GM18498 (cell line): ENCODE results near the gene PPP1R15B.

Experiments used
- ATAC-seq: cut with Tn5 transposase; IDR thresholded peaks from one replicate; pipeline ENCODE4 v1.9.1; 2021; ENCODE audit warnings: mild to moderate bottlenecking, moderate library complexity; ENCODE audit not compliant: unreplicated experiment

The PPP1R15B gene

GRCh38 chr1:204445860-204446412 lies 34.3 kb upstream of the PPP1R15B start:
- ATAC-seq, result no peak

DNA sequence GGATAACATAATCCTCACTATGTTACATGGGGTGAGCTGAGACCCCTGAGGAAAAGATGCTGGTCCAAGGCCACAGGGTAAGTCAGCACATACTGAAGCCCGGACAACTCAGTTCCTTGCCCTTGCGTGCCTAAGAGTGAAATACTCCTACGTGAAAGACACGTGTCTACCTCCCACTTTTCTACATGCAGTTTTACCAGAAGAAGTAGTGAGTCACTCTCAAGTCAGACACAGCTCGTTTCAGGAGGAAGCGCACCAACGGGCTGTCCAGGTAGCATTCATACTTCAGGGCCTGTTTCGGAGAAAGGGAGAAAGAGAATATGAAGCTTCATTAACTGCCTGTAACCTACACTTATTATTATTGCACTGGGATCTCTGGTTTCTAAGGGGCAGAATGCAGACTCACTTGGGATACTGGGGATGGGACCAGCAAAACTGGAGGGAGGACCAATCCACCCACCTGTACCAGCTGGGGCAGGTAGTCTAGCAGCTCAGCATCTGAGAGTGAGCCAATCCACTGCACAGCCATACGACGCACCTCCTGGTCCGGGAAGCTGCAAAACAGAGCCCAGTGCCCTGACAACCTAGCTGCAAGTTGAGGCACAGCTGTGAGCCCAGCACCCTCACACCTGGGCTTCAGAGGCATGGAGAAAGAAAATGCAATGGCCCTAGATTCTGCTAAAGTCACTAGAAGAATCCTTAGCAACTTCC lies 32.4 kb upstream of the PPP1R15B start:
- ATAC-seq, result no peak

DNA sequence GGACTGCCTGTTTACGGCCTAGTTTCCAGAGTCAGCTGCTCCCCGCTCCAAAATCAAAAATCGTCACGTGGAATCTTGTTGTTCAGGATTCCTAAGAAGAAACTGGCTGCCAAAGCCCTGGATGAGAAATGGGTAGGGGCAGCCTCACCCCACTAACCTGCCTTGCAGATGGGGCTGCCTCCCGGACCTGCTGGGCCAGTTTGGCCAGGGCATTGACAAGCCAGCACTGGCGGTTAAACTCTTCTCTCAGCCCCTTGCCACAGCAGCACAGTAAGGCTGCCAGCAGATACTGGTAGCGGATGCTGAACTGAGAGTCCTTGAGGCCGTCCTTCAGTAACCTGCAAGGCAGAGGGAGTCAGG lies 31.6 kb upstream of the PPP1R15B start:
- no peak for ATAC-seq

- ATAC-seq, result no peak
Measured at GRCh38 chr1:204442376-204443259, 31.0 kb upstream of the PPP1R15B start.

DNA sequence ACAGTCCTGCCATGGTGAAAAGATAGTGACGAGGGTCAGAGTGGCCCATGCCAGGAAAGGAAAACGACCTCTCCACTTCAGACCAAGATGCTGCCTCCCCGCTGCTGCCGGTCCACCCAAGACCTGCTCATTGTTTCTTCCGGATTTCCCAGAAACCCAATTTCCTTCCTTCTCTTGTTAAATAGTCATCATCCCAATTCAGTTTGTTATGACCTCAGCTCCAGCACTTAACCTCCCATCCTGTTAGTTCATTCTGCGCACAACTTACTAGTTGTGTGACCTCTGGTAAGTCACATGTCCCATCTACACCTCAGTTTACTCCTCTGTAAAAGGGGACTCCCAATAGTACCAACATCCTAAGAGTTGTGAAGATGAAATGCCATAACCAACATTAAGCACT lies 29.9 kb upstream of the PPP1R15B start:
- no peak for ATAC-seq

GRCh38 chr1:204439621-204440375 lies 28.2 kb upstream of the PPP1R15B start:
- no peak for ATAC-seq

GRCh38 chr1:204438628-204439027 lies 27.0 kb upstream of the PPP1R15B start:
- ATAC-seq, result no peak

GRCh38 chr1:204437796-204438570 lies 26.4 kb upstream of the PPP1R15B start:
- ATAC-seq, result no peak

DNA sequence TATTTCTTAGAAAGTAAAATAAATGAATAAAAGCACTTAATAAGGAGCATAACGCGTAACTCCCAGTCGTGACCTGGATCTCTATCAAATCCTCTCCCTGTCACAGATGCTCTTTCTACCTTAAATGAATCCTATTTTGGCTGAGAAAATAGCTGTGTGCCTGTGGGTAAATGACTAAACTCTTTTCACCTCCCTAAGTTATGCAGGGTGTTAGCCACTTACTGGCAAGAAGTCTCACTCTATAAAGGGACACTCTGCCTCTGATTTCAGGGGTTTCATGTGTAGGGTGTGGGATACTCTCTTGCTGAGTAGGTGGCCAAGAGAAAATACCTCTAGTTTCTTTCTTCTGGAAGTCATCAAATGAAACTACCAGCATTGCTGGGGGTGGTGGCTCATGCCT lies 24.3 kb upstream of the PPP1R15B start:
- ATAC-seq, result no peak

GRCh38 chr1:204435381-204435831 lies 23.8 kb upstream of the PPP1R15B start:
- no peak for ATAC-seq

DNA sequence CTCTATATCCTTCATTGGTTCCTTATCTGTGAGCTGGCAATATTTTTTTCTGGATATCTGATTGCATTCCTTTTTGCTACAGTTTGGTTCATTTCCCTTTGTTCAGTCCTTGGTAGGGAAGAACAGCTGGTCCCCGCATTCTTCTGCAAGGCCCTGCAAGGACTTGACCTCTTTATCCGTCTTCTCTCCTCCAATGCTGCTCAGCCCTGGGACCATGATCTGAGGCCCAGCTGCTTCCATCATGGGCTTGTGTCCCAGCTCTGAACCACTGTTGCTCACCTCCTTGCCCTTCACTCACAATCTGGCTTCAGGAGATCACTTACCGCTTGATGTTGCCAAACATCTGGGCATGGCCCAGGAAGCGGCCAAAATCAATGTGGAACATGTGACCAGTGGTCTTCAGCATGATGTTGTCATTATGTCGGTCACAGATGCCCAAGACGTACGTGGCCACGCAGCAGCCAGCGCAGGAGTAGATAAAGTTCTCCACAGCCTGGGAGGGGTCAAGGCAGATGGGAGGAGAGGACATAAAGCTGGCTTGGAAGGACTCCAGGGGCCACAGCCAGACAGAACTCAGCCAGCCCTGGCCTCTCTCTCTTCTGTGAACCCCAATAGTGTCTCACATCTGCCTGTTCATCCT lies 22.6 kb upstream of the PPP1R15B start:
- ATAC-seq, result no peak

- no peak for ATAC-seq
Measured at GRCh38 chr1:204432708-204433107, 21.1 kb upstream of the PPP1R15B start.

- no peak for ATAC-seq
Measured at GRCh38 chr1:204431310-204432184, 19.9 kb upstream of the PPP1R15B start.

DNA sequence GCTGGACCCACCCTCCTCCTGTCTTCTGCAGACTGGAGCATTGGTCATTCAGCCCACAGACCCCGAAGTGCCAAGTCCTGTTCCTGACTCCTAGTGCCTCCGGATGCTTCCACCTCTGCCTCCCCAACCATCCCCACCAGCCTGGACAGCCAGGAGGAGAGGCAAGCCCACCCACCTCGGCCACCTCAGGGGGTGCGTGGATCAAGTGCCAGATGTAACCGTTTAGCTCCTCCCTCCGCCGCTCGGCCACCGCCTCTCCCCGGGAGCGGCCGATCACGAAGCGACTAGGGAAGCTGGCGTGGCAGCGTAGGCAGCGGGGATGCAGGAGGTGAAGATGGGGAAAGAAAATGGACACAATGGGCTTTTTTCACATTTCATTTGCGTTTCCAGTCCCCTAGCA lies 18.1 kb upstream of the PPP1R15B start:
- ATAC-seq, result no peak

GRCh38 chr1:204426971-204427701 lies 15.5 kb upstream of the PPP1R15B start:
- ATAC-seq, result no peak

- ATAC-seq, result no peak
Measured at GRCh38 chr1:204426474-204426873, 14.9 kb upstream of the PPP1R15B start.

- ATAC-seq, result no peak
Measured at GRCh38 chr1:204426035-204426436, 14.4 kb upstream of the PPP1R15B start.

- no peak for ATAC-seq
Measured at GRCh38 chr1:204424621-204425020, 13.0 kb upstream of the PPP1R15B start.
